M059J (cell line): ENCODE data around the gene NUP98. TPM values are rescaled to one million over a fixed set of nuclear protein-coding genes. Genes with fewer than 3 reads are reported as not detected.
"Not testable (repeated sequence)": the region's sequence is repeated elsewhere in the genome, so short reads cannot be mapped to it uniquely, and the experiment has no call there.

ENCODE experiments used
- DNase-seq: peaks from one replicate; pipeline ENCODE4 v3.0.0-alpha.2; 2012; ENCODE audit warnings: low read depth
- total RNA-seq: library from RNA; depleted of rRNA; stranded (reverse); fragments of >200 nt; shearing (Covaris generic); gene quantifications from 2 replicates; pipeline ENCODE4 v1.2.3, GENCODE V29; 2014

Gene NUP98
- total RNA-seq, 1 experiment from 2014 or later = 133 TPM

DNA sequence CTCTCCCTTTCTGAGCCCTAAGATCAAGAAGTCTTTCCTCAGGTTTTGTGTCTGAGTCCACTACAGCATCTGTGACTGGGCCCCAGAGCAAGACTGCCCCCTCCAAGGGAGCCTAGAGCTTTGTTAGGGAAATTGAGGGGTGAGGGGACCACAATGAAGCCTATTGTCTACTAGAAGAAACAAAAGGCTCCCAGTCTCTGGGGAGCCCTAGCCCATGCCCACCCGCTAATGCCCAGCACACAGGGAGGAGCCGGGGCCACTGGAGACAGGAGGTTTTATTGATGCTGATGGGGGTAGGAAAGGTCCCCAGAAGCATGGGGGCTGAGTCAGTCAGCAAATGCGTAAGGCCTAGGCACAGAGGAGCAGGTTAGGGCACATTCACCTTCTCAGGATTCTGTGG, 29.4 kb upstream of the NUP98 start:
- no peak for DNase-seq

- DNase-seq = no peak
Observed at GRCh38 chr11:3825473-3826154, 28.3 kb upstream of the NUP98 start.

DNA sequence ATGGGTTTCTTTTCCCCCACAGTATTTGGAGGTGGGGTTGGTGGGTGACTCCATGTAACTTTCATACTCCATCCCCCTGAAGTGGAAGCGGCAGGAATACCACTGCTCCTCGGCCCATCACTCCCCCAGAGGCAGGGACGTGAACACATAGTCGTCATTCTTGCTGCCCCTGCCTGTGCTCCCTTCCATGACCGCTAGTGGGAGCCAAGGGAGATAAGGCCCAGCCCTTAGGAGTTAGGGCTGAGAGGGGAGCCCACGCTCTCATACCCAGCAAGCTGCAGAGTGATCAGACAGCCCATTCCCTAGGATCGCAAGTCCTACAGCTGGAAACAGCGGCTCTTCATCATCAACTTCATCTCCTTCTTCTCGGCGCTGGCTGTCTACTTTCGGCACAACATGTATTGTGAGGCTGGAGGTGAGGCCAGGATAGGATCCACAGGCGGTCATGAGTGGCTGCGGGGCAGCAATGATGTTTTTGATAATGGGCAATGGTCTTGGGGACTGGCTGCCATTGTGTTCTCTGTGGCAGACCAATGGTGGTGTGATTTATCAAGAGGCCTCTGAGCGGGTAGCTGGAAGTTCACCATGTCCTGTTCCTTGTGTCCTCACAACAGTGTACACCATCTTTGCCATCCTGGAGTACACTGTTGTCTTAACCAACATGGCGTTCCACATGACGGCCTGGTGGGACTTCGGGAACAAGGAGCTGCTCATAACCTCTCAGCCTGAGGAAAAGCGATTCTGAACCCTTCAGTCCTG, 27.5 kb upstream of the NUP98 start:
- peak; percentile 32 for DNase-seq

DNA sequence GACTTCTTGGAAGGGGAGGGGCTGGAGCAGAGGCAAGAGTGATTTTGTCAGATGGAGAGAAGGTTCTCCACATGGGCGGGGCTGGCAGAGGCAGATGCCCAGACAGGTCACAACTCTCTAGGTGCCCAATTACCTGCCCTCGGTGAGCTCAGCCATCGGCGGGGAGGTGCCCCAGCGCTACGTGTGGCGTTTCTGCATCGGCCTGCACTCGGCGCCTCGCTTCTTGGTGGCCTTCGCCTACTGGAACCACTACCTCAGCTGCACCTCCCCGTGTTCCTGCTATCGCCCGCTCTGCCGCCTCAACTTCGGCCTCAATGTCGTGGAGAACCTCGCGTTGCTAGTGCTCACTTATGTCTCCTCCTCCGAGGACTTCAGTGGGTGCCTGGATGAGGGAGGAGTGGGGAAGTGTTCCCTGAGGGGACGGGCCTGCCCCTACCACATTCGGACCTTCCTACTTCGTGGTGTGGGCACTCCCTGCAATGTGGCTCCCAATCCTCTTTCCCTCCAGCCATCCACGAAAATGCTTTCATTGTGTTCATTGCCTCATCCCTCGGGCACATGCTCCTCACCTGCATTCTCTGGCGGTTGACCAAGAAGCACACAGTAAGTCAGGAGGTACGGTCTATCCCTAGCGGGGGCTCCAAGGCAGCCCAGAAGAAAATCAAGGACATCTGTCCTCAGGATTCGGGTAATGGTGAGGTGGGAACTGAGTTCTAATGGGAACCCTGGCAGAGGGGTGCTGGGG, 26.6 kb upstream of the NUP98 start:
- no peak for DNase-seq

DNA sequence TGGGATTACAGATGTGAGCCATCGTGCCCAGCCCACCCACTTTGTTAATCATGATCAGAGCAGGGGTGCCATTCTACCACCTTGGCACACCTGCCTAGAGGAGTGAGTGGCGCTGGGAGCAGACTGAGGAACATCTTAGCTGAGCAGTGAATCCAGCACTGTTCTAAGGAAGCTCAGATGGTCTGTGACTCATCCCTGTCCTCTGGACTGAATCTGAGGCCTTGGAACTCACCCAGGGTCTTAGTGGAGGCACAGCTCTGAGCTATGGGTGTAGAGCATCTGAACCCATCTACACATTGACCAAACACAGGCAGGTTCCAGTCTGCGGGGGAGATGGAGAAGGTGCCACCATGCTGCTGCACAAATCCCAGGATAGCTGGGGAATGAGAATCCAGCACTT, 25.9 kb upstream of the NUP98 start:
- DNase-seq = peak; percentile 84

DNA sequence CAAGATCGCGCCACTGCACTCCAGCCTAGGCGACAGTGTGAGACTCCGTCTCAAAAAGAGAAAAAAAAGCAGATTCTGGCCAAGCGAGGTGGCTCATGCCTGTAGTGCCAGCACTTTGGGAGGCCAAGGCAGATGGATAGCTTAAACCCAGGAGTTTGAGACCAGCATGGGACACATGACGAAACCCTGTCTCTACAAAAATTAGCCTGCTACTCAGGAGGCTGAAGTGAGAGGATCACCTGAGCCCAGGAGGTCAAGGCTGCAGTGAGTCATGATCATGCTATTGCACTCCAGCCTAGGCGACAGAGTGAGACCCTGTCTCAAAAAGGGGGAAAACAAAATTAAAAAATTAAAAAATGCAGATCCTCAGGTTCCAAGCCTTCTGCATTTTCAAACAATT, 25.0 kb upstream of the NUP98 start:
- DNase-seq = no peak

GRCh38 chr11:3820971-3821370, 23.6 kb upstream of the NUP98 start:
- DNase-seq = no peak

GRCh38 chr11:3817181-3817800, 19.9 kb upstream of the NUP98 start:
- no peak for DNase-seq

DNA sequence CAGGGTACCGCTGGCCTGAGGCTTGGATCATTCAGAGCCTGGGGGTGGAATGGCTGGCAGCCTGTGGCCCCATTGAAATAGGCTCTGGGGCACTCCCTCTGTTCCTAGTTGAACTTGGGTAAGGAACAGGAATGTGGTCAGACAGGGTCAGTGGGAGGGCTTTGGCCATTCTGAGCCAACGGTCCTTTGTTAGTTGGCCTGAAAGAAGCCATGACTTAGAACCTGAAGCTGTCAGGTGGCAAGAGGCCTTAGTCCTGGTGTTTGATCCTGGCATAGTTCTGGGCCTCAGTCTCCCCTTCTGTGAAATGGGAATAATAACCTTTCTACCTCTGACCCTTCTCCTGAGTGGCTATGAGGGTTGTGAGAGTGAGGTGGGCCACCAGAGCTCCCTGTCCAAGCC, 19.3 kb upstream of the NUP98 start:
- DNase-seq = no peak

DNA sequence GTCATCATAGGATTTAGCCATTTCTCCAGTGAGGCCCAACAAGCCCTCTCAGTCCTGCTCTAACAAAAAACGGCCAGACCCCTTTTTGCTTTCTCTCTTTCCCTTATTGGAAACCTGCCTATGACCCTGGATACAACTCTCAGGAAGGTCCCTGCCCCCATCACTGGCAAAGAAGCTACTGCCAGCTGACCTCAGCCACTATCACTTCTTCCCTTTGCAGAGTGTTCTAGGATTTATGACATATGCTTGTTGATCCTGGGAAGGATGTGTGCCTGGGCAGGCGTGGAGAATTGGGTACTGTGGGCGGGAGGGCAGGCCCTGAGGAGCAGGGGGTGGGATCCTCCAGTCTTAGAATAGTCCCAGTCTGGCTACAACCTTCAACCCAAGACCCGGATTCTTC, 18.5 kb upstream of the NUP98 start:
- DNase-seq = no peak

- not testable (repeated sequence) for DNase-seq
Observed at GRCh38 chr11:3814832-3815231, 17.5 kb upstream of the NUP98 start.

DNA sequence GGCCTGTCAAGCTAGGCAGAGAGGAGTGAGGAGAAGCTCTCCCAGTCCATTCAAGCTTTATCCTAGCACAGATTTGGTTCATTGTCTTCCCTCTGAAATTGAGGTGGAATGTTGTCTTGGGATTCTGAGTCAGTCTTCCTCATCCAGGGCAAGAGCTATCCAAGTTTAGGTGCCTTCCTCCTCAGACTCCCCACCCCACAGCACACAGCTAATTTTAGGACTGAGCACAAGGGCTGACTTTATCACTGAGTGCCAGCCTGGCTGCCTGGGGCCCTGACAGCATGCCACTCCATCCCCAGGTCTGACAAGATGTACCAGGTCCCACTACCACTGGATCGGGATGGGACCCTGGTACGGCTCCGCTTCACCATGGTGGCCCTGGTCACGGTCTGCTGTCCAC, 13.6 kb upstream of the NUP98 start:
- DNase-seq = no peak

DNA sequence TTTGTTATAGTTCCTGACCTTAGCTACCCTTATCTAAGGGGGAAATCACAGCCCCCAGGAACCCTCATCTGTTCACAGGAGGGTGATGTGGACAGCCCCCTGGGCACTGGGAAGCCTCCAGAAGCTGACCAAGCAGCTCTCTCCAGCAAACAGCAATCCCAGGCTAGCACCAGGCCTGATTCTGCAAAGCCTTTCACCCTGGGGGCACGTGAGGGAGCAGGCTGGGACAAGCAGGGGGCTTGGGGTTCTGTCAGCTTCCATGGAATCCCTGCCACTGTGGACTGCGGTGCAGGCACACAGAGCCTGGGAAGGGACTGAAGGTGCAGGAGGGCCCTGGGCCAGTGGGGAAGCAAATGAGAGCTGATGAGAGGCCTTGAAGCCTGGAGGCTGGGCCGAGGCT, 13.1 kb upstream of the NUP98 start:
- DNase-seq = no peak

DNA sequence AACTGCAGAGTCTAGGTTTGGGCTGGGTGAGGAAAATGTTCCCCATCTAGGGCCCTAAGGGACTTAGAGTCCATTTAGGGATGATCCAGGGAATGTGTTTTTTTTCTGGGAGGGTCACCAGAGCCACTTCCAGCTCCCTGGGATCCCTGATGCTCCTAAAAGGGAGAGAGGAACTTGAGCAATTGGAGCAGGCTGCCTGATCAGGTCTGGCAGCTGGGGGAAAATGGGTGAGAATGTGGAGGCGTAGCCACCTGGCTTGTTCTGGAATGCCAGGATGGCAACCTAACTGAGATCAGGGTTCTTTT, 12.2 kb upstream of the NUP98 start:
- DNase-seq = no peak

GRCh38 chr11:3808861-3809623, 11.7 kb upstream of the NUP98 start:
- peak; percentile 77 for DNase-seq

DNA sequence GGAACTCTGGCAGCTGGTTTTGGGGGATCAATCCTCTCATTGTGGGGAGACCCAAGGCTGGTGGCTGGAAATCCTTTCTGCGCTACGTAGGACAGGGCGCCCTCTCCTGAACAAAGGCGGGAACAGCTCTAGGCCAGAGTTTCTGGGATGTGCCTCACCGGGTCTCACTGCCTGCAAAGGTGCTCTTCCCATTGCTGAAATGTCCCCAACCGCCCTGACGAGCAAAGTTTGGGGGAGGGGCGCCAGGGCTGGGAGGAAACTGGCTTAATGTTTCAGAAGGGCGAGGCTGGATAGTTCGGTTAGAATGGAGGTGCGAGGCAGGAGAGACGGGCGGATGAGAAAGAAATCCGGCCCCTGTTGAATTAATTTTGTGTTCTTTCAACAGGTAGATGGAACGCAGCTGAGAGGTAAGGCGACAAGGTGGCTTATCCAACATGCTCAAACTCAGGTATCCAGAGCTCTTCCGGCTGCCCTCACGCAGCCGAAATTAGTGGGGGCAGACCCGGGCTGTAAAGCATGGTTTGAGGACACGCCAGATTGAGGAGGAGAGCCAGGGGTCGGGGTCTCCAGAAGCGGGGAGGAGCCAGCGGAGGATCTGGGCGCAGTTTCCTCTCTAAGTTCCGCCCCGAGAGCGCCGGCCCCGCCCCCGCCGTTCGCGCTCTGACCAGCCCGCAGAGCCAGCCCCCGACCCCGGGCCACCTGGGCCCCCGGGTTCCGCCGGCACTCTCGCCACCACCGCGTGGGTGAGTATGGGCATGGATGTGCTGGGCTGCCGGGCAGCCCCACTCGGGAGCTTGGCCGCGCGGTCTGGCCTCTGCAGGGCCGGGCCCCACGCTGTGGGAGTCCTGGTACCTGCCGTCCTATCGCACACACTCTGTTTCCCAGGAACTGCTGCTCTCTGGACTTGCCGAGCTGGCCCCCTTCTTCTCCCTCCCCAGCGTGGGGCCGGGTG, 10.8 kb upstream of the NUP98 start, which contains the start of gene PGAP2:
Gene PGAP2 (plus strand): TSS at position 652 of the 952 bp plus-strand sequence. CDS start 2,700 bp downstream, outside the sequence.
- peak; percentile 64 for DNase-seq

DNA sequence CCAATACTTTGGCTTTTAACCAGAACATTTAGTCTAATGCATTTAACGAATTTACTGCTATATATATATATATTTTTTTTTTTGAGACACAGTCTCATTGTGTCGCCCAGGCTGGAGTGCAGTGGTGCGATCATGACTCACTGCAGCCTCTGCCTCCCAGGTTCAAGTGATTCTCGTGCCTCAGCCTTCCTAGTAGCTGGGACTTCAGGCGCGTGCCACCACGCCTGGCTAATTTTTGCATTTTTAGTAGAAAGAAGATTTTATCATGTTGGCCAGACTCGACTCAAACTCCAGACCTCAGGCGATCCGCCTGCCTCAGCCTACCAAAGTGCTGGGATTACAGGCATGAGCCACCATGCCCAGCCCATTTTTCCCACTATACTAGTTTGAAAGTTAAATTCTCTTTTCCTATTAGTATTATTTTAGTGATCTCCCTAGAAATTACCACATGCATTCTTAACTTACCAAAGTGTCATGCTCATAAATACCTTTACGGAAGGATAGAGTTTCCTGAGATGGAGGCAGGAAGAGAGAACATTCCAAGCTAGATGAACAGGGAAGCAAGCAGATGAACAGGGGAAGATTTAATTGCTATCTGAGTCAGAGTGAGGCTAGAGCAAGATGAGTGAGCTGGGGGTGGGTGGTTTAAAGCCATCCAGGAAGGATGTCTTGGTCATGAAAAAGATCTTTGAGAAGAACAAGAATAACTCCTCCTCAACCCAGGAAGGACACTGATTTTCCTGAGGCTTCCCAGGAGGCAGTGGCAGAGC, 6.6 kb upstream of the NUP98 start:
- peak; percentile 88 for DNase-seq

DNA sequence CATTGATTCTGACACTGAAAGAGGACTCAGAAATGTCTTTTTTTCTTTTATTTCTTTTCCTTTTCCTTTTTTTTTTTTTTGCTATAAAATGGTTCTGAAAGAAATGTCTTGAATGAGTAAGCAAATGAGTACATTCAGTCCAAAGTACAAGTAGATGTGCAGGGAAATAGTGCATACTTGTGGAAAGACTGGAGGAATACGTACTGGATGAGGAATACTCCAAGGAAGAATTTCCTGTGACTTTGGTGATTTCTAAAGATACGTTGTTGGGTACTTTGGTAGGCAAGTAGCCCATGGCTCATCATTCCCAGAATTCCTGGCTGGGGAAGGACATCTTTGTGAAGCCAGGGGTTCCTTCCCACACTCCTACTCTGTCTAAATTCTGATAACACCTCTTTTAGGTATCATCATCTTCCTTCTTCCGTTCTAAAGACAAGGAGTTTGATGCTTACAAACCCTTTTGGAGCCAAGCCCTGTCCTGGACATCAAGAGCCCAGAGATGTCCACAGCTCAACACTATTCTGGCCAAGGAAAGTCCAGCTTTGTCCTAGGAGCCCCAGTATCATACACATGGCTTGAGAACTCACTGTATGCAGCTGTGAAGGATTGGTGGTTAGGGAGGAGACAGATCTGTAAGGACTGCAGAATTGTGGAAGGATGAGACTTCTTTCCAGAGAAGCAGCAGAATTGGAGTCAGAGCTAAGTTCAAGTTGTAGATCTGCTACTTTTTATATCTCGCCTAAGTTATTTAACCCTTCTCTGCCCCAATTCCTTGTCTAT, 4.8 kb upstream of the NUP98 start:
- no peak for DNase-seq

DNA sequence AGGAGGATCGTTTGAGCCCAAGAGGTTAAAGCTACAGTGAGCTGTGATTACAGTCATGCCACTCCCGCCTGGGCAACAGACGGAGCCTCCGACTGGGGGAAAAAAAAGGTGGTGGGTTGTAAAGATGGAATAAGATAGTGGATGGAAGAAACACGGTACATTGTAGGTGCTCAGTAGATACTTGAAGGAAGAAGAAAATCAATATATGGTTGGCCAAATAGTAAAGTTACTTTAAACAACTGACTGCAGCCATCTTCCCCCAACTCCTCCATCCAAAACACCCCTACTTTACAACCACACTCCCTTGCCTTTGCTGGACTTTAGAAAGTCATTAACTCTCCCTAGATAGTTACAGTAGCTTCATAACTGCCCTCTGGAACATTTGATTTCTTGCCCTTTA, 2.5 kb upstream of the NUP98 start:
- no peak for DNase-seq
